ENCODE measurements around the gene FGG. TPM values are rescaled to one million over a fixed set of nuclear protein-coding genes. Genes with fewer than 3 reads are reported as not detected.

FGG gene
- total and polyA plus RNA-seq, 2 of the 13 experiments (the other 11 are each of a cell fraction or from before 2014, with no cell fraction given) = 1,037 to 2,423 TPM

- TF ChIP-seq FUBP1 (CRISPR knock-in tag; IDR thresholded peaks at IDR 0.05; ENCODE audit: borderline replicate concordance) (peak; percentile 50; the same call in 1 of the 2 replicates), KMT2B (CRISPR knock-in tag; IDR thresholded peaks at IDR 0.05) (peak; percentile 63; the same call in 1 of the 2 replicates), ZNF777 (CRISPR knock-in tag; IDR thresholded peaks at IDR 0.05) (0 out of 2 replicates have a peak, but pooled peaks have one; percentile 25), STAT5B (CRISPR knock-in tag; IDR thresholded peaks at IDR 0.05) (no peak), GATA4 (IDR thresholded peaks at IDR 0.05; ENCODE audit: borderline replicate concordance, low read depth) (peak; percentile 99), AKNA (CRISPR knock-in tag; IDR thresholded peaks at IDR 0.05; ENCODE audit: borderline replicate concordance) (no peak; the same call in 1 of the 2 replicates), NR3C1 (CRISPR knock-in tag; IDR thresholded peaks at IDR 0.05) (no peak), GRHL1 (CRISPR knock-in tag; conservative IDR thresholded peaks at IDR 0.05) (no peak), HNF1A (IDR thresholded peaks at IDR 0.05; ENCODE audit: low read depth) (peak; percentile 100), HNF1A (CRISPR knock-in tag; IDR thresholded peaks at IDR 0.05; ENCODE audit: borderline replicate concordance) (peak; percentile 100), HIVEP1 (CRISPR knock-in tag; IDR thresholded peaks at IDR 0.05) (peak; percentile 43; the same call in 1 of the 2 replicates), CHCHD3 (CRISPR knock-in tag; IDR thresholded peaks at IDR 0.05) (no peak), CERS6 (CRISPR knock-in tag; IDR thresholded peaks at IDR 0.05) (no peak), XRCC5 (optimal IDR thresholded peaks at IDR 0.05; ENCODE audit: low read length) (no peak)
Measured at GRCh38 chr4:154590329-154591006, 22.0 kb downstream of the FGG start, which contains the start of gene FGA (continued).

Measured in HepG2 (cell line).